Mesangial cell (primary cell): ENCODE data around the gene PATL1. TPM values are rescaled to one million over a fixed set of nuclear protein-coding genes. Genes with fewer than 3 reads are reported as not detected.

Experiments
- total RNA-seq: library from RNA; depleted of rRNA; stranded (reverse); fragments of >200 nt; gene quantifications from 2 replicates; pipeline ENCODE4 v1.2.3, GENCODE V29; 2015

PATL1 gene, protein sequence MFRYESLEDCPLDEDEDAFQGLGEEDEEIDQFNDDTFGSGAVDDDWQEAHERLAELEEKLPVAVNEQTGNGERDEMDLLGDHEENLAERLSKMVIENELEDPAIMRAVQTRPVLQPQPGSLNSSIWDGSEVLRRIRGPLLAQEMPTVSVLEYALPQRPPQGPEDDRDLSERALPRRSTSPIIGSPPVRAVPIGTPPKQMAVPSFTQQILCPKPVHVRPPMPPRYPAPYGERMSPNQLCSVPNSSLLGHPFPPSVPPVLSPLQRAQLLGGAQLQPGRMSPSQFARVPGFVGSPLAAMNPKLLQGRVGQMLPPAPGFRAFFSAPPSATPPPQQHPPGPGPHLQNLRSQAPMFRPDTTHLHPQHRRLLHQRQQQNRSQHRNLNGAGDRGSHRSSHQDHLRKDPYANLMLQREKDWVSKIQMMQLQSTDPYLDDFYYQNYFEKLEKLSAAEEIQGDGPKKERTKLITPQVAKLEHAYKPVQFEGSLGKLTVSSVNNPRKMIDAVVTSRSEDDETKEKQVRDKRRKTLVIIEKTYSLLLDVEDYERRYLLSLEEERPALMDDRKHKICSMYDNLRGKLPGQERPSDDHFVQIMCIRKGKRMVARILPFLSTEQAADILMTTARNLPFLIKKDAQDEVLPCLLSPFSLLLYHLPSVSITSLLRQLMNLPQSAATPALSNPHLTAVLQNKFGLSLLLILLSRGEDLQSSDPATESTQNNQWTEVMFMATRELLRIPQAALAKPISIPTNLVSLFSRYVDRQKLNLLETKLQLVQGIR
- 12.7 and 13.9 TPM in 2 replicates for total RNA-seq

DNA sequence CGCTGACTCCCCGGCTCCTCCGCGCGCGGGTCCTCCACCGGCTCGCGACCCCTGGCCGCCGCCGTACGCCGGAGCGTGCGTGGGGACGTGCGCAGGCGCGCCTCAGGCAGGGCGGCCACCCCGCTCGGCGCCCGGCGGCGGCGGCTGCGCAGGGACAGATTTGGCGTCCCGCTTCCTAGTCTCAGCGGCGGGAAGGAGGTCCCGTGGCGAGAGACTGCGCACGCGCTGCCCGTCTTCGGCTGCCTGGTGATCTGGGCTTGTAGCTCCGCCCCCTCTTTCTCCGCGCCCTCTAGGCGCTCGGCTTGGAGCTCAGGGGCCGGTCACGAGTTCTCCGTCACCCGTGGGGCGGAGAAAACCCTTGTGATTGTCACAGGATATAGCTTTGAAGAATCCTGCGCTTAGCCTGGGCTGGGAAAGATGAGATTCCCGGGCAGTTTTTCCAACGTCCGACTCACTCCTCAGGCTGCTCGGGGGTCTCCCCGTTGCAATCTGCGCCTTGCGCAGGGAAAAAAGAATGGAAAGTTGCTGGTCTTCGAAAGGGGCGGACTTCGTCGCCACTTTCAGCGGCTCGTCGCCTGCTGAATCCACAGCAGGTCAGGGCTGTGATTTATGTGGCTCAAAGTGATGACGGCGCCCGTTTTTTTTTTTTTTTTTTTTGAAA lies at the start of gene PATL1:
Gene PATL1, minus strand, starts transcription at position 88 of the 661 bp plus-strand sequence. CDS start 142 bp downstream, outside the sequence.

DNA sequence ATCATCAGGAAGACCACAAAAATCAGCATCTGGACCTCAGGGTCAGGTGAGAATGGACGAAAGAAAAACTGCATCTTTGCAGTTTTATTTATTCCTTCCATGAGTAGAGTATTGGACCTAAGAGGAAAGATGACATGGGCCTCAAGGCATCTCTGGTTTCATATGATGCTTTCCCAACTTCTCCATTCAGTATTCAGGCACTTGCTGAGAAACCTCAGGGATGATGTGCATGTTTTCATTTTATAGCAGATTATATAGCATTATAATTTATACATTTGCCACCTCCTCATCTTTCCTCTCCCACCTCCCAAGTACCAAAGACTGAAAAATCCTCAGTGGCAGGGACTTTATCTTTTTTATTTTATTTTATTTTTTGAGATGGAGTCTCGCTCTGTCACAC lies 44.9 kb upstream of the PATL1 start, which contains the start of gene OR10V1:
Gene OR10V1, minus strand, starts transcription at position 101 of the 400 bp plus-strand sequence. Its CDS starts 0 bp downstream, at position 101.

DNA sequence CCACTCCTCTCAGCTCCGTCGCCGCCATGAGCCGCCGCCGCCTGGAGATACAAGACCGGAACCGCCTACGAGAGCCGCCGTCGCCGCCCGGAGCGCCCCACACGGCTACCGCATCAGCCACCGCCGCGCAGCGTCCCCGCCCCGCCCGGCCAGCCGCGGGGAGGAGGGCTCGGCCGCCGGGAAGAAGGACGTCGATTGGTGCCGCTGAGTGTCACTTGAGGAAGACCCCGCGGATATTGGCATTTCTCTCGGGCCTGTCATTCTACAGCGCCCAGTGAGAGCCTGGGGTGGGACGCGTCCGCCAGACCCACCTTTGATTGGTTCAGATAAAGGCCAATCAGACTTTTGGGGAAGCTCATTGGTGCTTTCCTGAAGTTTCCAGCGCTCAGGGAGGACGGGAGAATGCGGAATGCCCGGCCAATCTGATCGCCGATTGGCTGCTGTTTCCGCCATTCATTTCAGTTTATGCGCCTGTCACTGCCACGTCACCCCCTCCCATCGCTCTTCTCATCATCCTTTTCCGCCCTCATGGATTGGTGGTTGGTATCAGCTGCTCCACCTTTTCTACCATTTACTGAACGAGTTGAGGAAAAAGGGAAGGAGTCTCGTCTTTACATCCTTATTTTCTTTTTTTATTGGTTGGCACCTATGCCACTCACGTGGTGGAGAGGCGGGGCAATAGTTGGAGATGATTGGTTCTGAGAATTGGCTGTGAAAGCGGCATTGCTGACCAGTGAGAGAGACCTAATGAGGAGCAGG lies 53.0 kb downstream of the PATL1 start, which contains the start of gene OSBP:
Gene OSBP, minus strand, starts transcription at position 138 of the 759 bp plus-strand sequence. Its CDS starts 110 bp downstream, at position 28.

Other genes with a start within 250 kb of the PATL1 start
- gene OR5A2, start 242.6 kb downstream of the PATL1 start, total RNA-seq: not detected in 2 replicates
- not detected in 2 replicates for gene OR5A1, start 232.6 kb downstream of the PATL1 start, total RNA-seq
- not detected in 2 replicates for gene OR4D6, start 212.1 kb downstream of the PATL1 start, total RNA-seq
- gene OR4D10, start 195.7 kb downstream of the PATL1 start, total RNA-seq: not detected in 2 replicates
- not detected in 2 replicates for gene OR4D11, start 165.5 kb downstream of the PATL1 start, total RNA-seq
- not detected in 2 replicates for gene OR4D9, start 157.5 kb downstream of the PATL1 start, total RNA-seq
- 16.5 and 22.4 TPM in 2 replicates for gene OSBP, start 53.3 kb downstream of the PATL1 start, total RNA-seq
- gene OR10V1, start 44.8 kb upstream of the PATL1 start, total RNA-seq: not detected in 2 replicates
- gene STX3, start 86.3 kb upstream of the PATL1 start, total RNA-seq: 19.7 and 48.4 TPM in 2 replicates
- gene MRPL16, start 141.7 kb upstream of the PATL1 start, total RNA-seq: 38.2 and 55.6 TPM in 2 replicates
- gene CBLIF, start 176.5 kb upstream of the PATL1 start, total RNA-seq: not detected in 2 replicates
- gene TCN1, start 197.4 kb upstream of the PATL1 start, total RNA-seq: not detected in 2 replicates
- not detected in 2 replicates for gene OOSP3, start 209.7 kb upstream of the PATL1 start, total RNA-seq